Amygdala (tissue), 56 donors: ENCODE data around the gene ASH1L.
"Not testable (repeated sequence)": the region's sequence is repeated elsewhere in the genome, so short reads cannot be mapped to it uniquely, and the experiment has no call there.

Experiments
- DNase-seq, 56 donors: peaks; one replicate each; lab custom pipeline; 2025; lab: John Stamatoyannopoulos, UW

ASH1L gene

GRCh38 chr1:155561779-155562580, 623 bp downstream of the ASH1L start:
- peak in 38 of 56 donors; percentile 4 to 78 (median 53) for DNase-seq

- no peak for DNase-seq
Observed at GRCh38 chr1:155555915-155556314, 6.7 kb downstream of the ASH1L start.

- no peak for DNase-seq
Observed at GRCh38 chr1:155553349-155553748, 9.3 kb downstream of the ASH1L start.

GRCh38 chr1:155548706-155549105, 13.9 kb downstream of the ASH1L start:
- no peak for DNase-seq

- no peak for DNase-seq
Observed at GRCh38 chr1:155540000-155540874, 22.4 kb downstream of the ASH1L start.

GRCh38 chr1:155537193-155537592, 25.4 kb downstream of the ASH1L start:
- DNase-seq, result no peak

GRCh38 chr1:155531624-155532023, 31.0 kb downstream of the ASH1L start:
- no peak for DNase-seq

- DNase-seq, result no peak
Observed at GRCh38 chr1:155529929-155530328, 32.7 kb downstream of the ASH1L start.

- no peak for DNase-seq
Observed at GRCh38 chr1:155529109-155529508, 33.5 kb downstream of the ASH1L start.

- DNase-seq, result peak in 1 of 56 donors; percentile 14
Observed at GRCh38 chr1:155527677-155528076, 34.9 kb downstream of the ASH1L start.

GRCh38 chr1:155526356-155526755, 36.2 kb downstream of the ASH1L start:
- no peak for DNase-seq

- DNase-seq, result no peak
Observed at GRCh38 chr1:155522069-155522468, 40.5 kb downstream of the ASH1L start.

GRCh38 chr1:155518484-155518883, 44.1 kb downstream of the ASH1L start:
- DNase-seq, result no peak

GRCh38 chr1:155514582-155515187, 47.9 kb downstream of the ASH1L start:
- no peak for DNase-seq

GRCh38 chr1:155513300-155513916, 49.2 kb downstream of the ASH1L start:
- no peak for DNase-seq

- DNase-seq, result not testable (repeated sequence)
Observed at GRCh38 chr1:155511385-155511784, 51.2 kb downstream of the ASH1L start.

- no peak for DNase-seq
Observed at GRCh38 chr1:155509064-155509463, 53.5 kb downstream of the ASH1L start.

- DNase-seq, result no peak
Observed at GRCh38 chr1:155507945-155508344, 54.7 kb downstream of the ASH1L start.

GRCh38 chr1:155505963-155506362, 56.6 kb downstream of the ASH1L start:
- not testable (repeated sequence) for DNase-seq

- DNase-seq, result peak in 1 of 56 donors; percentile 9
Observed at GRCh38 chr1:155504207-155504606, 58.4 kb downstream of the ASH1L start.
